HepG2 (cell line): Measurements from ENCODE around the gene EIF3B. TPM values are rescaled to one million over a fixed set of nuclear protein-coding genes. Genes with fewer than 3 reads are reported as not detected.

Source experiments
- ATF5 ChIP-seq: sonication (generic); formaldehyde crosslinking; IDR thresholded peaks from 2 replicates; pipeline ENCODE4 v1.4.0; 2020; ENCODE audit warnings: mild to moderate bottlenecking, low read depth, missing genetic modification reagents
- ATF7-NPFF ChIP-seq: sonication (generic); formaldehyde crosslinking; IDR thresholded peaks from 2 replicates; pipeline ENCODE4 v1.8.1; 2023; ENCODE audit warnings: mild to moderate bottlenecking, low read depth, missing genetic modification reagents, moderate library complexity
- BCL3 ChIP-seq: sonication (generic); formaldehyde crosslinking; IDR thresholded peaks from 2 replicates; pipeline ENCODE4 v1.5.1; 2020; ENCODE audit warnings: mild to moderate bottlenecking, missing genetic modification reagents, moderate library complexity
- CREB1 ChIP-seq, 2 experiments: fragments of 450-650 bp in 1 of 2; IDR thresholded peaks; 2 replicates each; pipeline ENCODE4 v1.6.1; 2016 to 2017; ENCODE audit warnings: control low read depth in 1 of 2, mild to moderate bottlenecking in 1 of 2, missing compliant biosample characterization in 1 of 2, missing genetic modification characterization in 1 of 2
- MAFG ChIP-seq: sonication (generic); formaldehyde crosslinking; IDR thresholded peaks from 2 replicates; pipeline ENCODE4 v1.5.1; 2020; ENCODE audit warnings: mild to moderate bottlenecking, missing genetic modification reagents
- MED13 ChIP-seq: sonication (generic); formaldehyde crosslinking; IDR thresholded peaks from 2 replicates; pipeline ENCODE4 v1.5.0; 2020; ENCODE audit warnings: missing genetic modification reagents
- RELA ChIP-seq: sonication (generic); formaldehyde crosslinking; IDR thresholded peaks from 2 replicates; pipeline ENCODE4 v1.4.0; 2020; ENCODE audit warnings: missing genetic modification reagents
- RFX5 ChIP-seq: IDR thresholded peaks from 2 replicates; pipeline ENCODE4 v1.6.1; 2011; ENCODE audit warnings: low read depth, low read length, improper control_type of control experiment
- ZBTB14 ChIP-seq: sonication (generic); formaldehyde crosslinking; IDR thresholded peaks from 2 replicates; pipeline ENCODE4 v1.4.0; 2020; ENCODE audit warnings: missing genetic modification reagents
- ZC3H4 ChIP-seq: sonication (generic); formaldehyde crosslinking; IDR thresholded peaks from 2 replicates; pipeline ENCODE4 v1.4.0; 2020; ENCODE audit warnings: missing genetic modification reagents, borderline replicate concordance
- ZNF468 ChIP-seq: sonication (generic); formaldehyde crosslinking; IDR thresholded peaks from 2 replicates; pipeline ENCODE4 v1.8.0; 2022; ENCODE audit warnings: mild to moderate bottlenecking, moderate library complexity, missing genetic modification reagents
- ZNF646 ChIP-seq: sonication (generic); formaldehyde crosslinking; IDR thresholded peaks from 2 replicates; pipeline ENCODE4 v1.9.0; 2021; ENCODE audit warnings: mild to moderate bottlenecking, missing genetic modification reagents
- ZNF775 ChIP-seq: sonication (generic); formaldehyde crosslinking; IDR thresholded peaks from 2 replicates; pipeline ENCODE4 v1.4.0; 2020; ENCODE audit warnings: missing genetic modification reagents, mild to moderate bottlenecking, moderate library complexity, borderline replicate concordance
- ZNF780A ChIP-seq: sonication (generic); formaldehyde crosslinking; IDR thresholded peaks from 2 replicates; pipeline ENCODE4 v1.8.0; 2022; ENCODE audit warnings: mild to moderate bottlenecking, missing genetic modification reagents, moderate library complexity
- ZNF790 ChIP-seq: sonication (generic); formaldehyde crosslinking; IDR thresholded peaks from 2 replicates; pipeline ENCODE4 v1.8.0; 2022; ENCODE audit warnings: missing genetic modification reagents, mild to moderate bottlenecking, borderline replicate concordance
- ZXDC ChIP-seq: sonication (generic); formaldehyde crosslinking; IDR thresholded peaks from 2 replicates; pipeline ENCODE4 v1.5.0; 2020; ENCODE audit warnings: mild to moderate bottlenecking, missing genetic modification reagents
- polyA plus RNA-seq, 8 experiments: library from polyadenylated mRNA; depleted of rRNA in 3 of 8; stranded (reverse) in 7 of 8; unstranded in 1 of 8; fragments of >200 nt; fragmentation: Illumina TruSeq in 4 of 8; extraction: Trizol in 4 of 8; gene quantifications; 2 replicates each; pipeline versions ENCODE4 v1.2.1 to v1.2.3, GENCODE V29; 2011 to 2016; ENCODE audit warnings: low read depth in 4 of 8, missing spikeins in 1 of 8, mixed read lengths in 1 of 8; ENCODE audit not compliant: insufficient read depth in 1 of 8
- total RNA-seq, 5 experiments: library from RNA; depleted of rRNA; stranded (reverse); fragments of >200 nt; fragmentation: Illumina TruSeq; extraction: Trizol; gene quantifications; 2 replicates each; pipeline ENCODE4 v1.2.3, GENCODE V29; 2016; ENCODE audit warnings: low read depth in 1 of 5

The EIF3B gene
- total and polyA plus RNA-seq, 2 of the 13 experiments (the other 11 are each of a cell fraction or from before 2014, with no cell fraction given) = 92.2 to 241 TPM

GRCh38 chr7:2403014-2403717 is 48.5 kb downstream of the EIF3B start, which contains the start of gene CHST12 (continued):
- no peak for TF ChIP-seq ZNF646
- TF ChIP-seq ZNF790 (CRISPR knock-in tag) = no peak
- TF ChIP-seq ZNF468 (CRISPR knock-in tag) = no peak
- 0 out of 2 replicates have a peak, but pooled peaks have one; percentile 62 for TF ChIP-seq ZXDC (CRISPR knock-in tag)
- TF ChIP-seq ATF5 (CRISPR knock-in tag) = 0 out of 2 replicates have a peak, but pooled peaks have one; percentile 50
- no peak for TF ChIP-seq ZNF780A (CRISPR knock-in tag)
- peak; percentile 28; the same call in 1 of the 2 replicates for TF ChIP-seq BCL3
- no peak for TF ChIP-seq MAFG (CRISPR knock-in tag)
- TF ChIP-seq RFX5 = 0 out of 2 replicates have a peak, but pooled peaks have one; percentile 8
- no peak for TF ChIP-seq MED13 (CRISPR knock-in tag)
- no peak for TF ChIP-seq CREB1 (IDR thresholded peaks at IDR 0.05)
- TF ChIP-seq CREB1 (CRISPR knock-in tag; IDR thresholded peaks at IDR 0.05) = no peak
- no peak for TF ChIP-seq RELA (CRISPR knock-in tag)
- TF ChIP-seq ZC3H4 (CRISPR knock-in tag) = no peak
- TF ChIP-seq ZNF775 (CRISPR knock-in tag) = no peak
- peak; percentile 42; the same call in 1 of the 2 replicates for TF ChIP-seq ATF7-NPFF (CRISPR knock-in tag)
- peak; percentile 97 for TF ChIP-seq ZBTB14 (CRISPR knock-in tag)
